ENCODE measurements around the gene HIVEP3. TPM values are rescaled to one million over a fixed set of nuclear protein-coding genes. Genes with fewer than 3 reads are reported as not detected.

HIVEP3 gene
- total RNA-seq, 4 donors from 2014 or later: 4.6 to 8.3 (median 6.5) TPM

DNA sequence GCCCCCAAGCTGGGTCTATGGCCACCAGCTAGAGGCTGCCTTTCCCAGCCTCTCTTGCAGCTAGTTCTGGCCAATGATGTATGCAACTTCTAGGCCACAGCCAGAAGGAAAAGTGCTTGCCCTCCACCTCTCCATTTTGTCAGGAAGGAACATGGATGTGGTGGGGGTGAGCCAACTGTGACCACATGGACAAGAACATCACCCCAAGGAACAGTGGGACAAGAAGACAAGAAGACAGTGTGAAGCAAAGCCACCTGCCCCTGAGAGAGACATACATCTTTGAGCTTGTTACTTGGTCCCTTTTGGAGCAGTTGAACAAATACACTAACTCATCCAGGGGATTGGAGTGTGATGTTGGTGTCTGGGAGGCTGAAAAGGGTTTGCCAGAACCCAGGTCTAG is 328.4 kb downstream of the HIVEP3 start:
- Histone ChIP-seq H3K36me3 (no peaks in the 10 kb centered on the region), H3K4me3 (no peak overlapping the region), H3K9me3 (no peaks in the 10 kb centered on the region), H3K4me1 (no peaks in the 10 kb centered on the region), H3K27ac (no peak overlapping the region), H3K27me3 (no peaks in the 10 kb centered on the region)
- TF ChIP-seq, protein P1, sequence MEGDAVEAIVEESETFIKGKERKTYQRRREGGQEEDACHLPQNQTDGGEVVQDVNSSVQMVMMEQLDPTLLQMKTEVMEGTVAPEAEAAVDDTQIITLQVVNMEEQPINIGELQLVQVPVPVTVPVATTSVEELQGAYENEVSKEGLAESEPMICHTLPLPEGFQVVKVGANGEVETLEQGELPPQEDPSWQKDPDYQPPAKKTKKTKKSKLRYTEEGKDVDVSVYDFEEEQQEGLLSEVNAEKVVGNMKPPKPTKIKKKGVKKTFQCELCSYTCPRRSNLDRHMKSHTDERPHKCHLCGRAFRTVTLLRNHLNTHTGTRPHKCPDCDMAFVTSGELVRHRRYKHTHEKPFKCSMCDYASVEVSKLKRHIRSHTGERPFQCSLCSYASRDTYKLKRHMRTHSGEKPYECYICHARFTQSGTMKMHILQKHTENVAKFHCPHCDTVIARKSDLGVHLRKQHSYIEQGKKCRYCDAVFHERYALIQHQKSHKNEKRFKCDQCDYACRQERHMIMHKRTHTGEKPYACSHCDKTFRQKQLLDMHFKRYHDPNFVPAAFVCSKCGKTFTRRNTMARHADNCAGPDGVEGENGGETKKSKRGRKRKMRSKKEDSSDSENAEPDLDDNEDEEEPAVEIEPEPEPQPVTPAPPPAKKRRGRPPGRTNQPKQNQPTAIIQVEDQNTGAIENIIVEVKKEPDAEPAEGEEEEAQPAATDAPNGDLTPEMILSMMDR (IDR thresholded peaks at IDR 0.05): no peak
- no peak for TF ChIP-seq POLR2A (IDR thresholded peaks at IDR 0.05)
- no peak for DNase-seq

GRCh38 chr1:41589395-41589794 is 329.3 kb downstream of the HIVEP3 start:
- no peak overlapping the region for H3K4me3 ChIP-seq
- no peak for DNase-seq
- no peaks in the 10 kb centered on the region for H3K4me1 ChIP-seq
- no peak overlapping the region for H3K27ac ChIP-seq
- no peaks in the 10 kb centered on the region for H3K27me3 ChIP-seq
- TF ChIP-seq, protein P1 (IDR thresholded peaks at IDR 0.05): no peak
- TF ChIP-seq POLR2A (IDR thresholded peaks at IDR 0.05): no peak
- no peaks in the 10 kb centered on the region for H3K36me3 ChIP-seq
- no peaks in the 10 kb centered on the region for H3K9me3 ChIP-seq

- no peaks in the 10 kb centered on the region for H3K36me3 ChIP-seq
- no peak for DNase-seq
- H3K4me3 ChIP-seq: no peak overlapping the region
- no peaks in the 10 kb centered on the region for H3K27me3 ChIP-seq
- no peaks in the 10 kb centered on the region for H3K4me1 ChIP-seq
- no peak overlapping the region for H3K27ac ChIP-seq
- H3K9me3 ChIP-seq: no peaks in the 10 kb centered on the region
- TF ChIP-seq, protein P1 (IDR thresholded peaks at IDR 0.05): no peak
- no peak for TF ChIP-seq POLR2A (IDR thresholded peaks at IDR 0.05)
Measured at GRCh38 chr1:41588334-41588875, 330.3 kb downstream of the HIVEP3 start.

DNA sequence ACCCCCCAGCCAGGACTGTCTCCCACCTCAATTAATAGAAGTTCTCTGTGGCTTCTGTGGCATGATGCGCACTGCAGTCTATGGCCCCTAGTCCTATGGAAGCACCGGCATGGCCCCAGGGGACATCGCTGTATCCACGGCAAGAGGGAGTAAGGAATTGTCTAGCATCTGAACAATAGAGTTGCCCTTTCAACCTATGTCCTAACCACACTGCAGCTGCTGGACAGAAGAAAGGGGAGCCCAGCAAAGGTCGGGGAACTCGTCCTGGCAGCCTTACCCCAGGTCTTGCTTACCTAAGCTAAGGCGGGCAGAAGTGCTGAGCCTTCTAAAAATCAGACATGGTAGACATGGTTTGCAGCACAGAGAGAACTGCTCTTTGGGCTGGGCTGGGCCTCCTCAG is 330.9 kb downstream of the HIVEP3 start:
- no peak for DNase-seq
- no peak for TF ChIP-seq POLR2A (IDR thresholded peaks at IDR 0.05)
- TF ChIP-seq, protein P1 (IDR thresholded peaks at IDR 0.05): no peak
- Histone ChIP-seq H3K4me3 (no peak overlapping the region), H3K27ac (no peak overlapping the region), H3K27me3 (no peaks in the 10 kb centered on the region), H3K36me3 (no peaks in the 10 kb centered on the region), H3K9me3 (no peaks in the 10 kb centered on the region), H3K4me1 (no peaks in the 10 kb centered on the region)

GRCh38 chr1:41586230-41586629 is 332.5 kb downstream of the HIVEP3 start:
- DNase-seq: no peak
- Histone ChIP-seq H3K27me3 (no peaks in the 10 kb centered on the region), H3K27ac (no peak overlapping the region), H3K4me1 (no peaks in the 10 kb centered on the region), H3K9me3 (no peaks in the 10 kb centered on the region), H3K4me3 (no peak overlapping the region), H3K36me3 (no peaks in the 10 kb centered on the region)
- TF ChIP-seq, protein P1 (IDR thresholded peaks at IDR 0.05): no peak
- TF ChIP-seq POLR2A (IDR thresholded peaks at IDR 0.05): no peak
